ENCODE measurements around the gene HADH.

- TF ChIP-seq POLR2A (IDR thresholded peaks at IDR 0.05; ENCODE audit: low read length) (no peak), PHF8 (IDR thresholded peaks at IDR 0.05; ENCODE audit: borderline replicate concordance, low read depth) (no peak), CTCF (IDR thresholded peaks at IDR 0.05) (no peak), JUNB (IDR thresholded peaks at IDR 0.05) (no peak), RAD21 (conservative IDR thresholded peaks at IDR 0.05 in 1 of 2, IDR thresholded peaks at IDR 0.05 in 1 of 2) (no peak), EP300 (IDR thresholded peaks at IDR 0.05) (no peak), ZNF302 (CRISPR knock-in tag; IDR thresholded peaks at IDR 0.05) (no peak), CBX2 (IDR thresholded peaks at IDR 0.05; ENCODE audit: borderline replicate concordance, low read depth) (no peak), JUN (IDR thresholded peaks at IDR 0.05) (no peak), CHD2 (IDR thresholded peaks at IDR 0.05; ENCODE audit: low read length, partially characterized antibody) (no peak)
Observed at GRCh38 chr4:108003982-108004515, 14.4 kb downstream of the HADH start.
